Tongue (tissue), 2 donors: ENCODE measurements around the gene SEMA3C. TPM values are rescaled to one million over a fixed set of nuclear protein-coding genes. Genes with fewer than 3 reads are reported as not detected.
A peak's percentile ranks its signal among the peaks of the same experiment; 100 is the strongest.

ENCODE experiments used
- DNase-seq: peaks from one replicate; pipeline ENCODE4 v3.0.0-alpha.2; 2015
- total RNA-seq: library from RNA; depleted of rRNA; stranded (reverse); fragments of >200 nt; gene quantifications from one replicate; pipeline ENCODE4 v1.2.3, GENCODE V29; 2014

Gene SEMA3C
- total RNA-seq, 1 donor from 2014 or later, result 212 TPM

DNA sequence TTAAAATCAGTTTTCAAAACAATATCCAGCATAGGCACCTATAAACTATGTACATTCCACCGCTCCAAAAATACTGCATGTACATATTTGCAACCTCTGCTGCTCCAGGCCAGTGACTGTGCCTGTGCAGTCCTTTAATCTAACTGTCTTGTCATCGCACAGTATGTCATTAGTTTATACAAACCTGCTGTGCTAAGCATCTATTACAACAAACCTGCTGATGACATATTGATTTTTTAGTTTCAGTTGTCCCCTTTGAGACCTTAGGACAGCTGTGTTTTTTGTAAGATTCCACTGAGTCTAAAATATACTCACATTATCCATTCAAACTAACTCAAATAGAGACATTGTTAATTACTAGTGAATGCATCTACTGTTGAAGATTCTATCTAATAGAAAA, 33.1 kb downstream of the SEMA3C start:
- no peak for DNase-seq

DNA sequence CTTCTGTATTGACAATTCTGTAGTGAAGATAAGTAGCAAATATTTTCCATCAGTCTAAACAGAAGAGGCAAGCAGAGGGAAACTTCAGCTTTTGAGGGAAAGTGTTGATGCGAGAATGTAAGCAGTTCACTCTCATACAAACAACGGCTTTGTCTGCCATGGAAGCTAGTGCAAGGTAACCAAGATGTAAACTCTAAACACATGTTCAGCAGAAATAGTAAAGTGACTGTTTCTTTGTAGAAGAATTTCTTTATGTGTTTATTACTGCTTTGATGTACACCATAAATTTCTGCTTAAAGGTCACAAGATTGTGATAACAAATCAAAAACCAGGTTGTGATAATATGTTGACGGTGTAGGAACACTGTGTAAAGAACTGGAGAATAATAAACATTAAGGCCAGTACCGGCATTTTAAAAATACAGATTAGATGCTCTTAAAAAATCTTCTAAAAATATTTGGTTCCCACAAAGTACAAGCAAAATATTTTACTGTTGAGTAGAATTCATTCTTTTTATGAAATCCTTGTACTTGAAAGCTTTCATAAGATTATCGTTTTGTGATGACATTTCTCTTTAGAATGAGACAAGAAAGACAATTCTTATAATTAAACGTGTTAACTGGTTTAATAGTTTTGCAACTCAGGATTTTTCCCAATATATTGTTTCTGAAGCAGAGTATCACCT, 34.2 kb downstream of the SEMA3C start:
- DNase-seq, result no peak

DNA sequence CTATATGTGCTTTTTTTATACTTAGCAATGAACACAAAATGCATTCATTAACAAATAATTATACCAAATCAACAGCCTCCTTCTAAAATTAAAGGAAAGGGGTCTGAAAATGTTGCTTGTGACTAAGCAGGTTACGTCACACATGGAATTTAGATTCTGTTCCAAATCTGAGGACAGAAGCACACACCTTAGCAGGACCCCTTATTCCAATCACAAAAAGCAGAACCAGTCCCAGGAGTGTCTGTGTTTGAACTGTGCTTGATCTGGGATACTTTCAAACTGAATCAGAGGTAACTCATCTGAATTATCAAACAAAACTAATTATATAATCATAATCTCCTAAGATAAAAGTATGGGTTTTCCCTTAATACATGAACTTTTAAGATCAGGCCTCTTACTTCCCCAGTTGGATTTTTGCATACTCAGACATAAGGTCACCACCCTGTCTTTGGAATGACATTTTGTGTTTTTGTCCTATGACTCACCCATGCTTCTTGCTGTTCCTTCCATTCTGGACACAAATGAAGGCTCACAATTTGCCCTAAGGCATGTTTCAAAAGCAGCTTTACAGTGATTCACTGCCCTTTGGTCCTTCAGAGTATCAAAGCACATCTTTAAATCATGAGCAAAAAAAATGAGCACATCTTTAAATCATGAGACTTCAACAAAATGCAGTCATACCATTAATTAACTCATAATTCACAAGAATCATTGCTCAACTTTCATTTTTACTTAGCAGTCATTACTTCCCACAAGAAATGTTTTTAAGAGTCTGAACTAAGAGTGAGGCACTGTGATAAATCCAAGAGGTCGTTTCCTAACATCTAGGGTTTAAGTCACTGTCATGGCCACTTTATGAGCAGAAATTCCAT, 35.5 kb downstream of the SEMA3C start:
- DNase-seq, result no peak

DNA sequence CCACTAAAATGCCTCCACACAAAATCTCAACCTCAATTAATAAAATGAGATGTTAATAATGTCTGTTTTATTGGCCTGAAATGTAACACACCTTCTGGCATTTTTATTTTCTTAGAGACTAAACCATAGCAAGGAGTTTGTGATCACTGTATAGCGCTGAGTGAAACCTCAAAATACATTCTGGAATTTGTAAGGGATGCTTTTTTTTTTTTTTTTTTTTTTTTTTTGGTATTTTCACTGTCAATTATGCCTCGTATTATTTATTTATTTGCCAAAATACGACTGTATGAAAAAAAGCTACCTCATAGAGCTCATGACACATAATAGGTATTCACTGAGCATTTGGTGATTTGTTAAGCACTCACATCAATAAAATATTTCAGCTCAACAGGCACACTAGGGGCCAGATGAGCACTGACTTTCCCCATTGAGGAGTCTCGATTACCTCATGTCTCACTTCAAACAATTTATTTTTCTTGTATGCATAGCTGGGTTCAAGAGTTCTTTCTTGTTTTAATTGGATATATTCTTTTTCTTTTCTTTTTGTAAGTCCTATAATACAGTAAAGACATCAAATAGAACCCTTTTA, 36.5 kb downstream of the SEMA3C start:
- DNase-seq, result no peak

DNA sequence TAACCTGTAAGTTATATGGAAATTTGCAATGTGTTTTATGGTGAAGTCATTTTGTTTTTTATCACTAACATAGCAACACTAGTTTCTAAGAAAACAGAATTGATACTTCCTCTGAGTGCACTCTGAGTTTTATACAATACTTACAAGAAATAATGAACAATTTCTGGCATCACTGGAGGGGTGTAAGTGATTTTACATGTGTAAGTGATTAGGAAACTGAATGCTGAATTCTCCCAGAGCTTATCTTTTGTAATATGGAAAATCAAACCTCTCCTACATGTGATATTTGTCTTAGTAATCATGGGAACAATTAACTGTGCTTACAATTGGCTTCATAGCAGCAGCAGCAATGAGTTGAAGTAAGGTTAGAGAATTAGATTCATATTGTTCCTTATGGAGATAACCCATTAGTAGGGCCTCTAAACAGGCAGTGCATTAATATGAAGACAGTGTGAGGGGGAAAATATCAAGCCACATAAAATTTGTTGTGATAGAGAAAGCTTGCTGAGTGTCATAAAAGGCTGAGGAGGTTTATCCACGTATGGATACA, 37.4 kb downstream of the SEMA3C start:
- peak; percentile 53 for DNase-seq

DNA sequence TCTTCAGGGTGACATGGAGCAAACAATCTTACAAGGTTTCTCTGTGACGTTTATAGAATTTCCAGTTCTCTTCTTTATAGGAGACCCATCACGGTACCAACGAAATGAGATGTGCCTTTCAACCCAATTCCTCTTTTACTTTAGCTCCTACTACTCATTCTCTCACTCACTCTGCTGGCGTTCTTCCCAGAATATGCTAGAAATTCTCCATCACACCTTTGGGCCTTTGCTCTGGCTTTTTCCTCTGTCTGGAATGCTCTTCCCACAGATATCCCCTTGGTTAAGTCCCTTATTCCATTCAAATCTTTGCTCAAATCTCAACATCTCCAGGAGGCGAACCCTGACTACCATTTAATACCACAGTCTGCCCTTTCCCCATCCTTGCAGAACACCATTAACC, 39.0 kb downstream of the SEMA3C start:
- no peak for DNase-seq

DNA sequence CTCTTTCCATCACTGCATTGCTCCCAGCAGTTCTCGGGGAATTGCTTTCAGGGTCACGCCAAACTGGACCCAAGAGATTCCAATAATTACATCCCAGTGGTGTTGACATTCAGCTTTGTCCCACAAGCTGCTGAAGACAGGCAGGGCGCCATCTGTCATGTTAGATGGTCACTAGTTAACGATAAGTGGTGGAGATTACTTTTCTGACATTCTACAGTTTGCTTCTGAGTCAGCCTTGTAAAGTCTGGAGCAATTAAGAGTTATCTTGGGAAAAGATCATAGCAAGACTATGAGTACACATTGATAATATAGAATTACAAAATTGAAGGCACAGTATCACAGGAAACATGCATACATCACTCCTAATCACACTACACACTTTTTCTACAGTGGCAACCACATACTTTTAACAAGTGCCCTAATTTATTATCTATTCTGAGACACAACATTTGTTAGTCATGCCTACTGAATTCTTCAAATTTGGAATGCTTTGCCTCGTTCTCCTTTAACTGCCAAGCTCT, 41.9 kb downstream of the SEMA3C start:
- DNase-seq, result no peak

DNA sequence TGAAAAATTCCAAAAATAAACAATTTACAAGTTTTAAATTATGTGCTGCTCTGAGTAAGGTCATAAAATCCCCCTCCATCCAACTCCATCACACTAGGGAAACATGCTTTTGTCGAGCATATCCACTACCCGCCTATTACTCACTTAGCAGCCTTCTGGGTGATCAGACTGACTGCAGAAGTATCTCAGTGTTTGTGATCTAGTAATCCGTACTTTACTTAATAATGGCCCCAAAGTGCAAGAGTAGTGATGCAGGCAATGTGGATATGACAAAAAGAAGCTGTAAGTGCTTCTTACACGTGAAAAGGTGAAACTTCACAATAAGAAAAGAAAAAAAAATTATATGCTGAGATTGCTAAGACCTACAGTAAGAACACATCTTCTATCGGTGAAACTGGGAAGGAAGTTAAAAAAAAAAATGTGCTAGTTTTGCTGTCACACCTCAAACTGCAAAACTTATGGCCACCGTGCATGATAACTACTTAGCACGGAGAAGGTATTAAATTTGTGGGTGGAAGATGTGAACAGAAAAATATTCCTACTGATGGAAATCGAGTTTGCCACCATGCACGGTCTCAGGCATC, 43.2 kb downstream of the SEMA3C start:
- DNase-seq, result no peak

DNA sequence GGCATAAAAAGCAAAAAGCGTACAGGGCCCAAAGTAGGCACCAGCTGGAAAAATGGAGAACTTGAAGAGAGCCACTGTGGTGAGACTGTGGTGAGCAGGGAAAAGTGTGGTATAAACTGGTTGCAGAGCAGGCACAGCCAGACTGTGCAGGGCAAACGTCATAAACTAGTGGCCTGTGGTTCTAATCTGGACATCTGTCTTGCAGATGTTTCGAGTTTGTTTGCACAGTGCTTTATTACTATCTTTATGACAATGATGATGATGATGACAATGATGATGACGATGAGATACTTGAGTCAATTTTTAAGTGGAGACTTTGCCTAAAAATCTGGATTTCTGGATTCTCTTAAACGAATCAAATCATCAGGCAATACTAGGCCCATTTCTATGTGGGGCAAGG, 45.7 kb downstream of the SEMA3C start:
- DNase-seq, result no peak

DNA sequence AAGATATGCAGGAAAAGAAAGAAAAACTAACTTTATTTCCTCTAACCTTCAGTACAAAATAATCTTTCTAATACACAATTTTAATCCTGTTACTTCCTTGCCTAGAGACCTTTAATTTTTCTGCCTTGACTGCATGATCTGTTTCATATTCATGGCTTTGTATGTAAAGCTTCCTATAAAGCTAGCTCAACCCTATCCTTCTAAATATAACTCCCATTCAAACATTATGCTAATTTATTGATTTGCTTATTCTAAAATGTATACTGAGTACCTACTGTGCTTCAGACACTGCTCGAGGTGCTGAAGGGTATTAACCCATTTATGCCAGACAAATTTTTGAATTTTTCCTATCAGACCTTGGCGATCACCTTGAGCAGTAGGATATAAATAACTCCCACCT, 47.6 kb downstream of the SEMA3C start:
- no peak for DNase-seq

DNA sequence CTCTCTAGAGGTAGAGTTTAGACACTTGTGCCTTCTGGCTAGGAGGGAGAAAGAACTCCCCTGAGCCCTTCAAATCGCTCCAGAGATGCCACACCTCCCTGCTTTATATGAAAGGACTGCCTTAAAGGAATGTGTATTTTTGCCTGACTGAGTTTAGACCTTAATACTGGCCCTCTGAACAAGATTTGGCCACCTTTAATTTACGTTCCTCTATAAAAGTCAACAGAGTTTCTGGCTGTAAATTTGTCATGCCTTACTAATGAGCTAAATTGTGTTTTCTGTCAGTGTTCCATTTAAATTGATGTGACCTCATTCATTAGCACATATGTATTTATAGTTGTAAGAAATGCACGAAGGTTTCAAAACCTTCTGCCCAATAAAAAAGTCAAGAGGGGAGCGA, 48.0 kb downstream of the SEMA3C start:
- DNase-seq, result no peak

DNA sequence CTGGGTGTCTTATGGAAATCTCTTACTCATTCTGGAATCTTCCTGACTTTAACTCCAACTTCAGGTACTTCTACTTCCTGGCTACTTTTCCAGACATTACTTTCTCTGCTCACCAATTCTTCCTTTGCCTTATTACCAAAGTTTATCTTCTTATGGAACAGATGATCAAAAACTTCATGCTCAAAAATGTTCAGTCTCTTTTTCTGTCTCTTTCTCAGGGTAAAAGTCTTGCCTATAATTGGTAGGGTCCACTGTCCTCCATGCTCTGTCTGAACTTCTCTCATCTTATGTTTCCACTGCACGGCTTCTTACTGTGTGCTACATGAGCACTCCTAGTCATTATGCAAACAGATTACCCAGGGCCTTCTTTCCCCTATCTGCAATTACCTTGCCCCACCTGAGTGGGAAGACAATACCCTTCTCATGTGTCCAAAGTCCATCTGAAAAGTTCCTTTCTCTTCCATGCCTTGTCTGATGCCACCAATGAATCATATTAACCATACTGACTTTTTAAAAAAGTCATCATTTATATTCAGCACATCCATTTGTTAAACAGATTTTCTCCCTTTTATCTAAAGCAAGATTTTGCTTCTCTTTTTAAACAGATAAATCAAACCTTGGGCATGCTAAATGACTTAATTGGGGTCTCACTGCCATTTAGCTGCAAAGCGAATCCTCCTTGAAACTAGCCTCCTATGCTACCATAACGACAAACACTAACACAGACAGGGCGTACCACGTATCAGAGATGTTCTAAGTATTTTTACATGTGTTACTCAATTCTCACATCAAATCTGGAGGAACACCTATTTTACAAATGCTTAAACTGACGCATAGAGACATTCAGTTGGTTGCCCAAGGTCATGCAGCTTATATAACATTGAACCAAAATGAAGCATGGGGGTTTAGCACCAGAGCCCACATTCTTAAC, 48.8 kb downstream of the SEMA3C start:
- no peak for DNase-seq

DNA sequence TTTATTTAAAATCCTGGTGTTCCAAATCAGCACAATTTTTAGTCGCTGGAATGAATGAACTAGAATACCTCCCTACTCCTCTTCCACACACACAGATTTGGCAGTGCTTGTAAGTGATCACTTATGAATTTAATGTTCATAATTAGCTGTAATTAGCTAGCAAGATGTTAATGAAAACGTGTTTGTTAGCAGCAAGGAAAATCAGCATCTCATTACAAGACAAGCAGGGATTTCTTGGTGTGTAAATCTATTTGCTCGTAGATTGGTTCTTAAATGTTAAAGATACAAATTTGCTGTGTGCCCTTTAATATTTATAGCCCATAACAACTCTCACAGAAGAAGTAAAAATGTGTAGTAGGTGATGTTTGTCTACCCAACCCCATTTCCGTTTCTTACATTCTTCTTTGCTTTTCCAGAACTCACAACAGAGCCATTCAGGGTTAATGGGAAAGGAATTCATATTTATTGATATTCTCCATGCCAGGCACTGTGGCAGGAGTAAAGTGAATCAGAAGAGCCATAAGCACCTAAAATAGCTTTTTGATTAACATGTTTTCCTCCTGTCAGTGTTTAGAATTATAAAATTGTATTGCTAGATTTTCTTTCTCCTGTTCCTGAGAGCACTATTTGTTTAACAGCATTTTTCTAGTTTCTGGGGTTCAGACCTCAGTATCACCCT, 49.6 kb downstream of the SEMA3C start:
- no peak for DNase-seq

DNA sequence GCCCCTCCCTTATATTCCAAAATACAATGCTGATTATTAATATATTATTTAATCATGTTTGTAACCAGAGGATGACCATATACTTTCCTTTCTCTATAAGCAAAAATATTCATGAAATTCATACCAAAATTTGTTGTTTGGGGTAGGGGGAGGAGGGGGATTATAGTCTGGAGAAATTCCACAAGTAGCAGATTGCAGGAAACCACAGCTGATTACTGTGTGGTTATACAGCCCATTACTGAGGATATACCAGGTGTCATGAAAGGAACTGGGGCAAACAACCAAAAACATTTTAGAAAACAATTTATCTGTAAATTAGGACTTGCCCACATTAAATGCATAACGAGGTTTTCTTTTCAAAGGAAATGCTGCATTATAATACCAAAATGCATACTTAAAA, 50.3 kb downstream of the SEMA3C start:
- DNase-seq, result no peak

DNA sequence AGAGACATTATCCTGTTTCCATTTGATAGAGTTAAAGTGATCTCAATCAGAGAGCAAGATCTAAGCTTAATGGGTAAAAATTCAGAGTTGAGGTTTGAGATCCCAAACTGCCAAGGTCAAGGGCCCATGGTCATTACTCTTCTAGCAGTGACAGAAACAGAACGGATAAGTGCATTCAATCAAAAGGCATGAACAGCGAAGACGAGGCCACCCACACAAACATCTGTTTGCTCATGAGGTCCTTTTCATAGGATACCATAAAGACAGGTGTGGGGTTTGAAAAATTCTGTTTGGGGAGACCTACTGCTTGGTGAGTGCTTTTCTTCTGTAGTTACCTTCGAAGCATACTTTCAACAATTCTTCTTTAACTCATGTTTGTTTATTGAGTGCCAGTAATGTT, 58.3 kb downstream of the SEMA3C start:
- DNase-seq, result no peak

DNA sequence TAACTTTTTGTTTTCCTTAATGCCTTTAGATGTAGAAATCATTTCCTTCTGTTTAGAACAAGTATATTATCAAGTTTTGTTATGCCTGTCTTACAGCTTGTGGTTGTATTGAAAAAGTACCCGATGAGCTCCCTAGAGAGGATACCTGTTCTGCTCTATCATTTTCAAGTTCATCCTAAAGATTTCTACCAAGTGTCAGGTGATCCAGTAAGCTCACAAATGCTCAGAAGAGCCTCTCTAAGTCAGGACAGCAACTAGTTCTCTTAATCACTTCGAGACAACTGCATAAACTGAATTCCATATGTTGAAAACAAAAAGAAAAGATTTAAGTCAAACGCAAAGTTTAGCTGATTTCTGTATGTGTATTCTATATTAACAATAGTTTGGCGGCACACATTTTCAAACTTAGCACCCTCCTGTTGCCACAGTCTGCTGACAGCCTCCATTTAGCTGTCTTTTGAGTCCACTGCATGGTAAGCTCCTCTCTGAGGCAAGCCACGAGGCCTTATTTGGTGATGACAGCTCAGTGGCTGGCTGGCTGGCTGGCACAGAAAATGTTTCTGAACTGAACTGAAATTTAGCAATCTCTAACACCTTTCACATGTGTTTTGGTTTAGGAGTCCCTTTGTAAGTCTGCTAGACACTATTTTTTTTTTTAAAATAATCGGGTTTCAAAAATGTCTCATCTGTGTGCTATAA, 59.4 kb downstream of the SEMA3C start:
- DNase-seq, result no peak

DNA sequence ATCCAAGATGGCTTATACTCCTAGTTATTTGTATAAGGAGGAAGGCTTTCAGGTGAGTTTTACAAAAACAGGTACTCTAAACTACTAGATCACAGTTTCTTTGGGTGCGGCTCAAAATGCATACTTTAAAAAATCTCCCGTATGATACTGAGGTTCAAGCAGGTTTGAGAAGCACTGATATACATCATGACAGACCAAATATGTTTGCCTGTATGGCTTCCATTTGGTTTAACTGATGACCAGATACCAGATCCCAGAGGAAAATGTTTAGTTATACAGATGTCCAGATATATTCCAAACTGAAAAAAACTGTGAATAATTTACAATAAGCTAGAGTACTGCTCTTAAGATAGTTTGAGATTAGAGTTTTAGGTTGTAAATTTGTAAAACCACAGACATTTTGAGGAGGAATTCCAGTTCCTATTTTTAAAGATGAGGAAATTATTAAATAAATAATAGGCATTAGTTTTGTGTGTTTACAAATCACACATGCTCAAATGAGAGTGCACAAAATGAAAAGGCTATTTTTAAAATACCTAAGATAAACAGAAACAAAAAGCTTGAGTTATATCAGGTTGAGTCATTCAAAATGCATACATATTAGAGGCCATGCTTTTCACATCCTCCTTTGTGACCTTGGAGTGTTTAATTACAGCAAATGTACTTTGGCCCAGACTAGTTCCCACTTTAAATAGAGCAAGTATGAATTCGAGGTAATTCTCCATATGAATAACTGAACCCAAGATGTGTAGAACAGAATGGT, 60.5 kb downstream of the SEMA3C start:
- no peak for DNase-seq

DNA sequence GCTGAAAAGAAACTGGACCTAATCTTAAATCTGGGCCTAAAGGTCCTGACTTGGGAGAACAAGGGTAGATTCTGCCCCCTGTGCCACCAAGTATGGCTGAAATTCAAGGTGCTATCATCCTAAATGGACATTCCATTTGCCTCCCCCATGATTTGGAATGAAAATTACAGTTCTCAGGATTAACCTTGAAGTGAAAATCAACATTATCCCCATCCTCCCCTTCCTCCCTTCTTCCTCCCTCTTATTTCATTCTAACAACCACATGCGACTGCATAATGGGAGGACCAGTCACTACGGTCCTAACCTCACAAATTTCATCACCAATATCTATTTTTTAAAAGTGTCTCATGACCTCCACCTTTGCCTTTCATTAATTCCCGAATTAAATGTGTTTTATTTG, 62.1 kb downstream of the SEMA3C start:
- DNase-seq, result no peak

DNA sequence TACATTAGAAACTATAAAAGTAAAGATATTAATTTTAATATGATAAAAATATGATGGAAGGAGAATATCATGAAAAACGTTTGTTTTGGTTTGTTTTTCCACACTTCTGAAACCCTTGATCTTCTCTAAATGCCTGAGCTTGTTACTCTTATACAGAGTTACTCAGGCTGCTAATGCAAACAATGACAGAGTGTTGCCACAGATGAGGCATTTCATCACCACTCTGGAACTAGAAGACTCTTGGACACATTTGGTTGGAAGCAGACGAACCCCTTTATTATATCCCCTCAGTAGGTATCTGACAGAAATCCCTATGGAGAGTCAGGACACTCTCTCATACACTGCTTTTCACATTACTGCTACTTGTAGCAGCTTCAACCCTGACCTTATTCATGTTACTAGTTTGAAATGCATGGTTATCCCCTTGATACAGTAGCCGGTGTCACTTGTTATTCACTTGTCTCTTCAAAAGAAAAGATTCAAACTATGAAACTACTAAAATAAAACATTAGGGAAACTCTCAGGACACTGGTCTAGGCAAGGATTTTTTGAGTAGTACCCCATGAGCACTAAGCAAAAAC, 66.9 kb downstream of the SEMA3C start:
- peak; percentile 26 for DNase-seq
